AG04449 (cell line): ENCODE data around the gene LMNTD2.

Experiments used
- CTCF ChIA-PET: fragments of 350-600 bp; formaldehyde crosslinking; extraction: SDS; loops from one replicate; lab custom pipeline; 2021; ENCODE audit warnings: antibody characterized with exemption; lab: Yijun Ruan, JAX
- POLR2A ChIA-PET: fragments of 400-600, 350-600 bp; formaldehyde crosslinking; extraction: SDS; loops from one replicate; lab custom pipeline; 2020; ENCODE audit warnings: antibody characterized with exemption, inconsistent platforms; lab: Yijun Ruan, JAX
- DNase-seq: peaks from one replicate; pipeline ENCODE4 v3.0.0-alpha.2; 2010; ENCODE audit warnings: low read depth, low spot score
- H3K4me3 ChIP-seq: 2 replicates; pipeline ENCODE4 v1.5.1; 2011; ENCODE audit warnings: low read depth, mild to moderate bottlenecking, control low read depth, low read length
- CTCF ChIP-seq: IDR thresholded peaks from one replicate; pipeline ENCODE4 v1.5.1; 2011; ENCODE audit warnings: mild to moderate bottlenecking, moderate library complexity, low read length, control low read depth, inconsistent platforms; ENCODE audit not compliant: insufficient read depth; ENCODE audit errors: missing control alignments

LMNTD2 gene

GRCh38 chr11:535210-535518, 25.4 kb downstream of the LMNTD2 start:
- H3K4me3 ChIP-seq, result peak overlapping the region; percentile 73
- CTCF ChIA-PET, result interaction anchor here (5.9 kb wide), 1 partner anchor 17 kb away, joined by 45 read pairs; no protein-coding TSS in a partner anchor
- no peak for DNase-seq
- POLR2A ChIA-PET, result interaction anchor here (1.0 kb wide), 1 partner anchor 40 kb away, joined by 4 read pairs; no protein-coding TSS in a partner anchor
- TF ChIP-seq CTCF, result peak; percentile 16

GRCh38 chr11:534396-535209, 25.9 kb downstream of the LMNTD2 start:
- POLR2A ChIA-PET, result no interaction called here
- TF ChIP-seq CTCF, result no peak
- CTCF ChIA-PET, result interaction anchor here (1.2 to 5.9 kb wide), 3 partner anchors 16 to 192 kb away, joined by 3 to 45 read pairs (median 4); no protein-coding TSS in a partner anchor
- peak overlapping the region; percentile 73 for H3K4me3 ChIP-seq
- no peak for DNase-seq

- no peak for DNase-seq
- ChIA-PET POLR2A (no interaction called here), CTCF (interaction anchor here (1.2 to 5.9 kb wide), 4 partner anchors 15 to 193 kb away, joined by 3 to 45 read pairs (median 4); no protein-coding TSS in a partner anchor)
- no peak for TF ChIP-seq CTCF
- peak overlapping the region; percentile 73 for H3K4me3 ChIP-seq
Observed at GRCh38 chr11:533586-534395, 26.7 kb downstream of the LMNTD2 start.

GRCh38 chr11:532986-533585, 27.5 kb downstream of the LMNTD2 start:
- TF ChIP-seq CTCF, result no peak
- CTCF ChIA-PET, result interaction anchor here (1.2 to 5.9 kb wide), 2 partner anchors 14 to 23 kb away, joined by 3 to 45 read pairs; no protein-coding TSS in a partner anchor
- POLR2A ChIA-PET, result no interaction called here

GRCh38 chr11:532527-532985, 28.0 kb downstream of the LMNTD2 start:
- TF ChIP-seq CTCF, result no peak
- ChIA-PET CTCF (interaction anchor here (5.9 kb wide), 1 partner anchor 14 kb away, joined by 45 read pairs; no protein-coding TSS in a partner anchor), POLR2A (no interaction called here)
- no peak for DNase-seq
- no peak overlapping the region for H3K4me3 ChIP-seq

More at GRCh38 chr11:532986-533585, 27.5 kb downstream of the LMNTD2 start:
- no peak overlapping the region for H3K4me3 ChIP-seq
- DNase-seq, result no peak
